Gastrocnemius medialis (tissue), 4 donors: ENCODE measurements around the gene CRELD1.

Experiments used
- POLR2A ChIP-seq, 2 donors: fragments of 450-650 bp; IDR thresholded peaks; one replicate each; pipeline ENCODE4 v1.6.1; 2017; ENCODE audit warnings: antibody characterized with exemption in 2 of 2, mild to moderate bottlenecking in 2 of 2, moderate library complexity in 2 of 2
- TF ChIP-seq, protein P1 (sequence below), 5 experiments: fragments of 450-650 bp in 3 of 5; fragments of 200-600 bp in 2 of 5; sonication (generic) in 2 of 5; IDR thresholded peaks in 4 of 5; conservative IDR thresholded peaks in 1 of 5; 1 replicate in 4 of 5; 2 replicates in 1 of 5; pipeline ENCODE4 v1.5.1; 2016 to 2019; ENCODE audit warnings: antibody characterized with exemption in 5 of 5, mild to moderate bottlenecking in 3 of 5, moderate library complexity in 3 of 5

DNA sequence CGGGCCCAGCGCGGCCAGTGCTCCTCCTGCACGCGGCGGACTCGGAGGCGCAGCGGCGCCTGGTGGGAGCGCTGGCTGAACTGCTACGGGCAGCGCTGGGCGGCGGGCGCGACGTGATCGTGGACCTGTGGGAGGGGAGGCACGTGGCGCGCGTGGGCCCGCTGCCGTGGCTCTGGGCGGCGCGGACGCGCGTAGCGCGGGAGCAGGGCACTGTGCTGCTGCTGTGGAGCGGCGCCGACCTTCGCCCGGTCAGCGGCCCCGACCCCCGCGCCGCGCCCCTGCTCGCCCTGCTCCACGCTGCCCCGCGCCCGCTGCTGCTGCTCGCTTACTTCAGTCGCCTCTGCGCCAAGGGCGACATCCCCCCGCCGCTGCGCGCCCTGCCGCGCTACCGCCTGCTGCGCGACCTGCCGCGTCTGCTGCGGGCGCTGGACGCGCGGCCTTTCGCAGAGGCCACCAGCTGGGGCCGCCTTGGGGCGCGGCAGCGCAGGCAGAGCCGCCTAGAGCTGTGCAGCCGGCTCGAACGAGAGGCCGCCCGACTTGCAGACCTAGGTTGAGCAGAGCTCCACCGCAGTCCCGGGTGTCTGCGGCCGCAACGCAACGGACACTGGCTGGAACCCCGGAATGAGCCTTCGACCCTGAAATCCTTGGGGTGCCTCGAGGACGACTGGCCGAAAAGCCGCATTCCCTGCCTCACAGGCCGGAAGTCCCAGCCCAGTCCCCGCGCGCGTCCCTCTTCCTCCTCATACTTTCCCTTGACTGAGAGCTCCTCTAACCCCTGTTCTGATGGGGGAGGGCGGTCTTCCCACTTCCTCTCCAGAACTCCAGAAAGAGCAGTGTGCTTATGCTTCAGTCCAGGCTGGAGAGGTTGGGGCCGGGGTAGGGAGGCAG lies 18.1 kb upstream of the CRELD1 start:
- TF ChIP-seq, protein P1, sequence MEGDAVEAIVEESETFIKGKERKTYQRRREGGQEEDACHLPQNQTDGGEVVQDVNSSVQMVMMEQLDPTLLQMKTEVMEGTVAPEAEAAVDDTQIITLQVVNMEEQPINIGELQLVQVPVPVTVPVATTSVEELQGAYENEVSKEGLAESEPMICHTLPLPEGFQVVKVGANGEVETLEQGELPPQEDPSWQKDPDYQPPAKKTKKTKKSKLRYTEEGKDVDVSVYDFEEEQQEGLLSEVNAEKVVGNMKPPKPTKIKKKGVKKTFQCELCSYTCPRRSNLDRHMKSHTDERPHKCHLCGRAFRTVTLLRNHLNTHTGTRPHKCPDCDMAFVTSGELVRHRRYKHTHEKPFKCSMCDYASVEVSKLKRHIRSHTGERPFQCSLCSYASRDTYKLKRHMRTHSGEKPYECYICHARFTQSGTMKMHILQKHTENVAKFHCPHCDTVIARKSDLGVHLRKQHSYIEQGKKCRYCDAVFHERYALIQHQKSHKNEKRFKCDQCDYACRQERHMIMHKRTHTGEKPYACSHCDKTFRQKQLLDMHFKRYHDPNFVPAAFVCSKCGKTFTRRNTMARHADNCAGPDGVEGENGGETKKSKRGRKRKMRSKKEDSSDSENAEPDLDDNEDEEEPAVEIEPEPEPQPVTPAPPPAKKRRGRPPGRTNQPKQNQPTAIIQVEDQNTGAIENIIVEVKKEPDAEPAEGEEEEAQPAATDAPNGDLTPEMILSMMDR (IDR thresholded peaks at IDR 0.05 in 4 of 5, conservative IDR thresholded peaks at IDR 0.05 in 1 of 5) = peak in 4 of 5 experiments; percentile 31 to 57 (median 44)
- TF ChIP-seq POLR2A (IDR thresholded peaks at IDR 0.05) = peak in 1 of 2 donors; percentile 35
